Neural progenitor cell (in vitro differentiated cells): ENCODE data around the gene GPR61. TPM values are rescaled to one million over a fixed set of nuclear protein-coding genes. Genes with fewer than 3 reads are reported as not detected.

ENCODE experiments used
- DNase-seq: peaks from one replicate; pipeline ENCODE4 v3.0.0-alpha.2; 2016; ENCODE audit warnings: low spot score
- H2AFZ ChIP-seq: fragments of 200-600 bp; sonication (generic); replicated peaks from 2 replicates; pipeline ENCODE4 v1.6.1; 2016; ENCODE audit warnings: antibody characterized with exemption
- H3F3A ChIP-seq: fragments of 200-600 bp; sonication (generic); 2 replicates; pipeline ENCODE4 v1.6.1; 2016; ENCODE audit warnings: antibody characterized with exemption, low read depth
- H3K27ac ChIP-seq: fragments of 200-600 bp; sonication (generic); 2 replicates; pipeline ENCODE4 v1.5.1; 2016; ENCODE audit warnings: mild to moderate bottlenecking
- H3K27me3 ChIP-seq: fragments of 200-600 bp; sonication (generic); 2 replicates; pipeline ENCODE4 v1.6.1; 2016; ENCODE audit warnings: mild to moderate bottlenecking, moderate library complexity
- H3K36me3 ChIP-seq: fragments of 200-600 bp; sonication (generic); 2 replicates; pipeline ENCODE4 v1.5.1; 2016
- H3K4me1 ChIP-seq: fragments of 200-600 bp; sonication (generic); 2 replicates; pipeline ENCODE4 v1.6.1; 2016; ENCODE audit warnings: mixed run types
- H3K4me2 ChIP-seq: fragments of 200-600 bp; sonication (generic); 2 replicates; pipeline ENCODE4 v1.6.1; 2016
- H3K4me3 ChIP-seq: fragments of 200-600 bp; sonication (generic); 2 replicates; pipeline ENCODE4 v1.5.1; 2016
- H3K79me2 ChIP-seq: fragments of 200-600 bp; sonication (generic); 2 replicates; pipeline ENCODE4 v1.6.1; 2016; ENCODE audit warnings: low read depth
- H3K9ac ChIP-seq: fragments of 200-600 bp; sonication (generic); 2 replicates; pipeline ENCODE4 v1.6.1; 2016
- H3K9me3 ChIP-seq: fragments of 200-600 bp; sonication (generic); 2 replicates; pipeline ENCODE4 v1.5.1; 2016; ENCODE audit warnings: low read depth
- H4K20me1 ChIP-seq: fragments of 200-600 bp; sonication (generic); 2 replicates; pipeline ENCODE4 v1.6.1; 2016; ENCODE audit warnings: low read depth
- H3K27ac Mint-ChIP-seq: 3 replicates; pipeline ENCODE4 v1.8.0; 2021; ENCODE audit warnings: mixed read lengths
- H3K27me3 Mint-ChIP-seq: 2 replicates; pipeline ENCODE4 v1.8.0; 2022; ENCODE audit warnings: low read depth, mild to moderate bottlenecking, inconsistent platforms, moderate library complexity, mixed read lengths; ENCODE audit not compliant: insufficient read depth
- H3K36me3 Mint-ChIP-seq: 3 replicates; pipeline ENCODE4 v1.8.0; 2021; ENCODE audit warnings: mixed read lengths
- H3K4me1 Mint-ChIP-seq: 3 replicates; pipeline ENCODE4 v1.8.0; 2021; ENCODE audit warnings: mixed read lengths
- H3K4me3 Mint-ChIP-seq: 3 replicates; pipeline ENCODE4 v1.8.0; 2021; ENCODE audit warnings: mild to moderate bottlenecking, moderate library complexity, mixed read lengths
- H3K9me3 Mint-ChIP-seq: 3 replicates; pipeline ENCODE4 v1.8.0; 2020; ENCODE audit warnings: mixed read lengths
- EZH2 ChIP-seq: fragments of 200-600 bp; sonication (generic); IDR thresholded peaks from 2 replicates; pipeline ENCODE4 v1.6.1; 2017; ENCODE audit warnings: antibody characterized with exemption, mild to moderate bottlenecking, moderate library complexity
- EZH2phosphoT487 ChIP-seq: fragments of 200-600 bp; sonication (generic); IDR thresholded peaks from 2 replicates; pipeline ENCODE4 v1.6.1; 2017; ENCODE audit warnings: antibody characterized with exemption
- total RNA-seq: library from RNA; depleted of rRNA; stranded (reverse); fragments of >200 nt; gene quantifications from 2 replicates; pipeline ENCODE4 v1.2.3, GENCODE V29; 2015; ENCODE audit warnings: low replicate concordance
- TF ChIP-seq, protein P1 (sequence below): fragments of 200-600 bp; sonication (generic); IDR thresholded peaks from 2 replicates; pipeline ENCODE4 v1.5.1; 2017; ENCODE audit warnings: antibody characterized with exemption, mild to moderate bottlenecking

GPR61 gene
- total RNA-seq, 1 donor from 2014 or later = 0.71 TPM

DNA sequence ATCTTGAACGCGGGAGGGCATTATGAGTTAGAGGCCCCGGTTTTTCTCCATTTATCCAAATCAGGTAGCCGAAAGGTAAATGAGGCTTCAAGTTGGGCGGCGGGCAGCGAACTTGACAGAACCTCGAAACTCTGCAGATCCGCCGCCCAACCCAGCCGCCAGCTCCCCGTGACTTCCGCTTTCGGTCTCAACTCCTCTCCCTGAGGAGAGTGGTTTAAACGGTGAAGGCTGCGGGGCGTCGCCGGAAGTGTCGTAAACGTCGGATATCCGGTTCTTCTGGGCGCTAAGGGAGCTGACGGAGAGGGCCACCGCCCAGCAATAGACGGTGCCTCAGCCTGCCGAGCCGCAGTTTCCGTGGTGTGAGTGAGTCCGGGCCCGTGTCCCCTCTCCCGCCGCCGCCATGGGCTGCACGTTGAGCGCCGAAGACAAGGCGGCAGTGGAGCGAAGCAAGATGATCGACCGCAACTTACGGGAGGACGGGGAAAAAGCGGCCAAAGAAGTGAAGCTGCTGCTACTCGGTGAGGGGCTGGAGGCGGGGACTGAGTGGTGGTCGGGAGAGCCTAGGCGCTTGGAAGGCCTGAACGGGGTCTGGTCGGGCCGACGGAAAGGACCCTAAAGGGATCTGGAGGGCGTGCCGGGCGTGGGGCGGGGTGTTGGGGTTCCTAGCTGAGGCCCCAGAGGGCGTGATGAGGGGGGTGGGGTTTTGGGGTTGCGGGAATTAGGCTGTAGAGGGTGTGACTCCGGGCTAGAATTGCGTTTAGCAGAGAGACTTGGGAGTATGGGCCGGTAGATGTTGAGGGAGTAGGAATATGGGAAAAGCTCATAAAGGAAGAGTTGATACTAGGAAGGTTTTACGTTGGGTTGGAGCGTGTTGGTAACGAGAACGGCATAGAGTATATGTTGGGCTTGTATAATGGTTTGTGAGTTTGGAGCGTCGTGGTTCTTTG, 8.9 kb downstream of the GPR61 start, which contains the start of gene GNAI3:
Gene GNAI3, plus strand, starts transcription at position 295 of the 947 bp plus-strand sequence. Its CDS starts 106 bp downstream, at position 401.
- peaks cover 3% of the 10 kb centered on the region for H3K36me3 Mint-ChIP-seq
- Histone ChIP-seq H3F3A (peaks cover 11% of the 10 kb centered on the region), H3K4me3 (peak within 1 kb of the TSS; percentile 79), H2AFZ (peak within 1 kb of the TSS; percentile 71), H3K27me3 (no peaks in the 10 kb centered on the region), H3K4me1 (peaks cover 25% of the 10 kb centered on the region), H3K27ac (peak within 1 kb of the TSS; percentile 70), H3K36me3 (no peaks in the 10 kb centered on the region), H3K4me2 (peak within 1 kb of the TSS; percentile 92), H3K9ac (peak within 1 kb of the TSS; percentile 64), H3K9me3 (no peaks in the 10 kb centered on the region), H3K79me2 (peaks cover 66% of the 10 kb centered on the region), H4K20me1 (peaks cover 46% of the 10 kb centered on the region)
- peaks cover 6% of the 10 kb centered on the region for H3K27me3 Mint-ChIP-seq
- H3K4me1 Mint-ChIP-seq = peaks cover 26% of the 10 kb centered on the region
- H3K9me3 Mint-ChIP-seq = no peaks in the 10 kb centered on the region
- TF ChIP-seq EZH2phosphoT487 (no peak), EZH2 (no peak)
- TF ChIP-seq, protein P1, sequence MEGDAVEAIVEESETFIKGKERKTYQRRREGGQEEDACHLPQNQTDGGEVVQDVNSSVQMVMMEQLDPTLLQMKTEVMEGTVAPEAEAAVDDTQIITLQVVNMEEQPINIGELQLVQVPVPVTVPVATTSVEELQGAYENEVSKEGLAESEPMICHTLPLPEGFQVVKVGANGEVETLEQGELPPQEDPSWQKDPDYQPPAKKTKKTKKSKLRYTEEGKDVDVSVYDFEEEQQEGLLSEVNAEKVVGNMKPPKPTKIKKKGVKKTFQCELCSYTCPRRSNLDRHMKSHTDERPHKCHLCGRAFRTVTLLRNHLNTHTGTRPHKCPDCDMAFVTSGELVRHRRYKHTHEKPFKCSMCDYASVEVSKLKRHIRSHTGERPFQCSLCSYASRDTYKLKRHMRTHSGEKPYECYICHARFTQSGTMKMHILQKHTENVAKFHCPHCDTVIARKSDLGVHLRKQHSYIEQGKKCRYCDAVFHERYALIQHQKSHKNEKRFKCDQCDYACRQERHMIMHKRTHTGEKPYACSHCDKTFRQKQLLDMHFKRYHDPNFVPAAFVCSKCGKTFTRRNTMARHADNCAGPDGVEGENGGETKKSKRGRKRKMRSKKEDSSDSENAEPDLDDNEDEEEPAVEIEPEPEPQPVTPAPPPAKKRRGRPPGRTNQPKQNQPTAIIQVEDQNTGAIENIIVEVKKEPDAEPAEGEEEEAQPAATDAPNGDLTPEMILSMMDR = no peak
- peak; percentile 94 for DNase-seq
- peak within 1 kb of the TSS; percentile 75 for H3K27ac Mint-ChIP-seq
- H3K4me3 Mint-ChIP-seq = peak within 1 kb of the TSS; percentile 93

DNA sequence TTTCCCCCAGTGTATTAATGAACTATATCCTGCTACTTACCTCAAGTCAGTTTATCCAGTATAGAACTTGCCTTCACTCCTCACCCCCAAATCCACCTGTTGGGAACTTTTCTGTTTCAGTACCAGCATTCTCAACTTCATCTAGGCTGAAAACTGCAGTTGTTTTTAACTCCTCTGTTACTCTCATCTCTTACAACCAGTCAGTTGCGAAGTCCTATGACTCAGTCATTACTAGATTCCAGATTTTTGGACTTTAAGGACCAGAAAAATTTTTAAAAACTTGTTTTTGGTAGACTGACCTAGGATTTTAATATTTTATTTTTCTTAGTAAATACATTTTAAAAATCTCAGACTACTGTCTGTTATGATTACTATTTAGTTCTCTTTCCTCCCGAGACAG, 16.9 kb downstream of the GPR61 start:
- peaks cover 12% of the 10 kb centered on the region for H3K4me1 Mint-ChIP-seq
- H3K9me3 Mint-ChIP-seq = no peaks in the 10 kb centered on the region
- TF ChIP-seq, protein P1 = no peak
- no peak for TF ChIP-seq EZH2
- TF ChIP-seq EZH2phosphoT487 = no peak
- Histone ChIP-seq H3K9ac (no peak overlapping the region), H3K36me3 (no peaks in the 10 kb centered on the region), H3K9me3 (no peaks in the 10 kb centered on the region), H3K4me3 (no peak overlapping the region), H3K27me3 (no peaks in the 10 kb centered on the region), H3K79me2 (peaks cover 100% of the 10 kb centered on the region), H3F3A (peaks cover 14% of the 10 kb centered on the region), H3K4me1 (peaks cover 11% of the 10 kb centered on the region), H4K20me1 (peaks cover 90% of the 10 kb centered on the region), H3K4me2 (no peak overlapping the region), H3K27ac (no peak overlapping the region), H2AFZ (no peak overlapping the region)
- no peak for DNase-seq
- H3K36me3 Mint-ChIP-seq = peaks cover 12% of the 10 kb centered on the region
- no peak overlapping the region for H3K4me3 Mint-ChIP-seq
- H3K27me3 Mint-ChIP-seq = peaks cover 2% of the 10 kb centered on the region
- no peak overlapping the region for H3K27ac Mint-ChIP-seq

DNA sequence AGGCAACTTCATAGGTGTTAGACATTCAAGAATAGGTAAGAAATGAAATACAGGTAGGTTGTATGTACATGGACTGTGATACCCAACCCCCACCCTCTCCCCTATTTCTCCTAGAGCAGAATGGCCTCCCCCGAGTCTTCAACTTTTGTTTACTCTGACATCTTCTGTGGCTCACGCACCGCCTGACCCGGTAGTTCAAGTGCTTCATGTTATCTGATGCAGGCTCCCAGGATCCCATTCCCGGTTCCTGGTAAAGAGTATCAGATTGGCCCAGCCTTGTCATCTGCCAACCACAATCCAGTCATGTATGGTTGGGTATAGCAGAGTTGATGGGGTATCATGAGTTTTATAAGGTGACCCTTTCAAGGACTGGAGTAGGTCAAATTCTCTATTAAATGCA, 17.8 kb downstream of the GPR61 start:
- no peaks in the 10 kb centered on the region for H3K27me3 ChIP-seq
- no peaks in the 10 kb centered on the region for H3K9me3 ChIP-seq
- H3K27ac ChIP-seq = no peak overlapping the region
- no peak overlapping the region for H3K4me2 ChIP-seq
- no peak overlapping the region for H3K4me3 ChIP-seq
- Mint-ChIP-seq H3K27me3 (peaks cover 2% of the 10 kb centered on the region), H3K4me1 (peaks cover 12% of the 10 kb centered on the region), H3K4me3 (no peak overlapping the region), H3K27ac (no peak overlapping the region), H3K36me3 (peaks cover 10% of the 10 kb centered on the region), H3K9me3 (no peaks in the 10 kb centered on the region)
- peaks cover 16% of the 10 kb centered on the region for H3K4me1 ChIP-seq
- peaks cover 22% of the 10 kb centered on the region for H3F3A ChIP-seq
- H4K20me1 ChIP-seq = peaks cover 91% of the 10 kb centered on the region
- no peak for DNase-seq
- peaks cover 100% of the 10 kb centered on the region for H3K79me2 ChIP-seq
- no peak for TF ChIP-seq EZH2phosphoT487
- TF ChIP-seq EZH2 = no peak
- TF ChIP-seq, protein P1 = no peak
- no peak overlapping the region for H2AFZ ChIP-seq
- H3K9ac ChIP-seq = no peak overlapping the region
- no peaks in the 10 kb centered on the region for H3K36me3 ChIP-seq
